Activated B cell treated with CpG ODN at 0.5 μM for 24 hours (primary cell): ENCODE data around the gene OSBPL10. TPM values are rescaled to one million over a fixed set of nuclear protein-coding genes. Genes with fewer than 3 reads are reported as not detected.

Source experiments
- ATAC-seq: fragments of 200-7000 bp; cut with Tn5 transposase; one replicate; pipeline ENCODE4 v1.10.0; 2021; ENCODE audit warnings: low read depth, mild to moderate bottlenecking, moderate library complexity
- CTCF ChIA-PET: fragments of 350-600 bp; sonication (Branson Sonifier 250); formaldehyde crosslinking; loops from one replicate; lab custom pipeline; 2021; ENCODE audit warnings: antibody characterized with exemption; lab: Charles Lee
- POLR2A ChIA-PET: fragments of 350-600 bp; sonication (Branson Sonifier 250); formaldehyde crosslinking; loops from one replicate; lab custom pipeline; 2021; ENCODE audit warnings: antibody characterized with exemption; lab: Charles Lee
- DNase-seq: peaks from one replicate; pipeline ENCODE4 v3.0.0; 2022
- H3K27ac Mint-ChIP-seq: one replicate; pipeline ENCODE4 v1.8.0; 2020; ENCODE audit warnings: mixed read lengths
- H3K27me3 Mint-ChIP-seq: one replicate; pipeline ENCODE4 v1.8.0; 2021; ENCODE audit warnings: mixed read lengths
- H3K36me3 Mint-ChIP-seq: one replicate; pipeline ENCODE4 v1.8.0; 2021; ENCODE audit warnings: low read depth, mixed read lengths
- H3K4me1 Mint-ChIP-seq: one replicate; pipeline ENCODE4 v1.8.0; 2021; ENCODE audit warnings: mixed read lengths
- H3K4me3 Mint-ChIP-seq: one replicate; pipeline ENCODE4 v1.8.0; 2020; ENCODE audit warnings: mild to moderate bottlenecking, mixed read lengths
- H3K9me3 Mint-ChIP-seq: one replicate; pipeline ENCODE4 v1.8.0; 2020; ENCODE audit warnings: mixed read lengths
- CTCF ChIP-seq: fragments of 200-600 bp; IDR thresholded peaks from one replicate; pipeline ENCODE4 v1.8.0; 2022; ENCODE audit warnings: antibody characterized with exemption, mild to moderate bottlenecking
- intact Hi-C: fragments of 100-400 bp; cut with micrococcal nuclease; formaldehyde crosslinking; loops from one replicate; pipeline ENCODE4 v1.15.1; 2024
- total RNA-seq: library from RNA; stranded (reverse); gene quantifications from 2 replicates; pipeline ENCODE4 v1.2.3, GENCODE V29; 2022

The OSBPL10 gene
- total RNA-seq, 1 donor from 2014 or later: 137 TPM

GRCh38 chr3:31709526-31709925 lies 271.5 kb downstream of the OSBPL10 start:
- ATAC-seq: no peak
- H3K4me1 Mint-ChIP-seq: peaks cover 89% of the 10 kb centered on the region
- H3K4me3 Mint-ChIP-seq: no peak overlapping the region
- ChIA-PET POLR2A (interaction anchor here (0.9 kb wide), 1 partner anchor 176 kb away, joined by 3 read pairs; the partner anchor contains the start of gene STT3B), CTCF (interaction anchor here (0.9 kb wide), 1 partner anchor 12 kb away, joined by 4 read pairs; no protein-coding TSS in a partner anchor)
- intact Hi-C loops: no loop called here
- H3K27ac Mint-ChIP-seq: peak overlapping the region; percentile 51
- no peak for DNase-seq
- H3K27me3 Mint-ChIP-seq: no peaks in the 10 kb centered on the region
- H3K36me3 Mint-ChIP-seq: peaks cover 85% of the 10 kb centered on the region
- no peak for TF ChIP-seq CTCF
- peaks cover 3% of the 10 kb centered on the region for H3K9me3 Mint-ChIP-seq

- Mint-ChIP-seq H3K27ac (peak overlapping the region; percentile 51), H3K4me3 (no peak overlapping the region), H3K4me1 (peaks cover 85% of the 10 kb centered on the region), H3K27me3 (no peaks in the 10 kb centered on the region), H3K36me3 (peaks cover 83% of the 10 kb centered on the region), H3K9me3 (peaks cover 3% of the 10 kb centered on the region)
- TF ChIP-seq CTCF: no peak
- CTCF ChIA-PET: no interaction called here
- DNase-seq (no peak), ATAC-seq (no peak)
- POLR2A ChIA-PET: interaction anchor here (0.9 kb wide), 1 partner anchor 176 kb away, joined by 3 read pairs; the partner anchor contains the start of gene STT3B
- intact Hi-C loops: no loop called here
Observed at GRCh38 chr3:31709005-31709404, 272.1 kb downstream of the OSBPL10 start.

GRCh38 chr3:31707286-31707685 lies 273.8 kb downstream of the OSBPL10 start:
- H3K36me3 Mint-ChIP-seq: peaks cover 87% of the 10 kb centered on the region
- TF ChIP-seq CTCF: no peak
- H3K4me1 Mint-ChIP-seq: peaks cover 72% of the 10 kb centered on the region
- no peak overlapping the region for H3K4me3 Mint-ChIP-seq
- DNase-seq (no peak), ATAC-seq (no peak)
- no peaks in the 10 kb centered on the region for H3K27me3 Mint-ChIP-seq
- intact Hi-C loops: no loop called here
- H3K9me3 Mint-ChIP-seq: no peaks in the 10 kb centered on the region
- CTCF ChIA-PET: no interaction called here
- H3K27ac Mint-ChIP-seq: peak overlapping the region; percentile 14
- POLR2A ChIA-PET: no interaction called here

GRCh38 chr3:31705736-31706135 lies 275.3 kb downstream of the OSBPL10 start:
- ATAC-seq: no peak
- Mint-ChIP-seq H3K4me3 (no peak overlapping the region), H3K4me1 (peaks cover 56% of the 10 kb centered on the region), H3K27me3 (no peaks in the 10 kb centered on the region), H3K27ac (peak overlapping the region; percentile 79), H3K36me3 (peaks cover 88% of the 10 kb centered on the region), H3K9me3 (no peaks in the 10 kb centered on the region)
- POLR2A ChIA-PET: no interaction called here
- intact Hi-C loops: no loop called here
- CTCF ChIA-PET: interaction anchor here (0.7 kb wide), 1 partner anchor 139 kb away, joined by 3 read pairs; no protein-coding TSS in a partner anchor
- no peak for TF ChIP-seq CTCF
- no peak for DNase-seq

- DNase-seq: no peak
- H3K27me3 Mint-ChIP-seq: no peaks in the 10 kb centered on the region
- no peak for TF ChIP-seq CTCF
- H3K9me3 Mint-ChIP-seq: no peaks in the 10 kb centered on the region
- intact Hi-C loops: no loop called here
- H3K27ac Mint-ChIP-seq: peak overlapping the region; percentile 79
- H3K36me3 Mint-ChIP-seq: peaks cover 88% of the 10 kb centered on the region
- POLR2A ChIA-PET: interaction anchor here (0.6 to 1.3 kb wide), 3 partner anchors 8 to 65 kb away, joined by 3 to 9 read pairs (median 3); no protein-coding TSS in a partner anchor
- peak overlapping the region; percentile 57 for H3K4me3 Mint-ChIP-seq
- H3K4me1 Mint-ChIP-seq: peaks cover 46% of the 10 kb centered on the region
- ATAC-seq: peak; percentile 78
- CTCF ChIA-PET: interaction anchor here (0.7 kb wide), 1 partner anchor 138 kb away, joined by 3 read pairs; no protein-coding TSS in a partner anchor
Observed at GRCh38 chr3:31704591-31705179, 276.4 kb downstream of the OSBPL10 start.
